HUES48 (cell line): ENCODE measurements around the gene ACYP2.
A peak's percentile ranks its signal among the peaks of the same experiment; 100 is the strongest.
"Not testable (repeated sequence)": the region's sequence is repeated elsewhere in the genome, so short reads cannot be mapped to it uniquely, and the experiment has no call there.

Experiments used
- H3K27ac ChIP-seq: one replicate; pipeline ENCODE4 v1.7.0; 2013; ENCODE audit warnings: low read depth, low read length, inconsistent platforms
- H3K27me3 ChIP-seq: 2 replicates; pipeline ENCODE4 v1.6.1; 2013; ENCODE audit warnings: mild to moderate bottlenecking, low read length; ENCODE audit not compliant: control insufficient read depth, insufficient read depth
- H3K36me3 ChIP-seq: 2 replicates; pipeline ENCODE4 v1.6.1; 2013; ENCODE audit warnings: low read length; ENCODE audit not compliant: control insufficient read depth, insufficient read depth
- H3K4me1 ChIP-seq: 2 replicates; pipeline ENCODE4 v1.6.1; 2013; ENCODE audit warnings: mild to moderate bottlenecking, low read length; ENCODE audit not compliant: control insufficient read depth, insufficient read depth
- H3K4me3 ChIP-seq: 2 replicates; pipeline ENCODE4 v1.5.1; 2013; ENCODE audit warnings: mild to moderate bottlenecking, low read depth, low read length
- H3K9ac ChIP-seq: 2 replicates; pipeline ENCODE4 v1.6.1; 2013; ENCODE audit warnings: mild to moderate bottlenecking, low read depth, low read length, moderate library complexity
- H3K9me3 ChIP-seq: 2 replicates; pipeline ENCODE4 v1.6.1; 2013; ENCODE audit warnings: low read length; ENCODE audit not compliant: control insufficient read depth, insufficient read depth

The ACYP2 gene

GRCh38 chr2:54114936-54115283, 505 bp upstream of the ACYP2 start:
- H3K4me1 ChIP-seq = no peaks in the 10 kb centered on the region
- peak overlapping the region; percentile 98 for H3K27ac ChIP-seq
- H3K9ac ChIP-seq = peak overlapping the region; percentile 98
- H3K9me3 ChIP-seq = peaks cover 15% of the 10 kb centered on the region
- no peaks in the 10 kb centered on the region for H3K27me3 ChIP-seq
- no peaks in the 10 kb centered on the region for H3K36me3 ChIP-seq
- peak overlapping the region; percentile 91 for H3K4me3 ChIP-seq

- H3K4me1 ChIP-seq, H3K27me3 ChIP-seq, H3K9ac ChIP-seq, H3K27ac ChIP-seq, H3K36me3 ChIP-seq: not testable (repeated sequence)
- Histone ChIP-seq H3K9me3 (peaks cover 27% of the 10 kb centered on the region), H3K4me3 (peak overlapping the region; percentile 91)
Measured at GRCh38 chr2:54116598-54116997, 1.2 kb downstream of the ACYP2 start.

GRCh38 chr2:54120950-54121349, 5.5 kb downstream of the ACYP2 start:
- no peaks in the 10 kb centered on the region for H3K27me3 ChIP-seq
- no peaks in the 10 kb centered on the region for H3K36me3 ChIP-seq
- no peak overlapping the region for H3K27ac ChIP-seq
- H3K4me3 ChIP-seq = no peak overlapping the region
- no peaks in the 10 kb centered on the region for H3K4me1 ChIP-seq
- peaks cover 26% of the 10 kb centered on the region for H3K9me3 ChIP-seq
- H3K9ac ChIP-seq = no peak overlapping the region

- H3K4me1 ChIP-seq = no peaks in the 10 kb centered on the region
- no peak overlapping the region for H3K4me3 ChIP-seq
- no peak overlapping the region for H3K27ac ChIP-seq
- peaks cover 16% of the 10 kb centered on the region for H3K9me3 ChIP-seq
- no peak overlapping the region for H3K9ac ChIP-seq
- no peaks in the 10 kb centered on the region for H3K36me3 ChIP-seq
- H3K27me3 ChIP-seq = no peaks in the 10 kb centered on the region
Measured at GRCh38 chr2:54122171-54122935, 6.9 kb downstream of the ACYP2 start.

GRCh38 chr2:54122939-54123338, 7.5 kb downstream of the ACYP2 start:
- no peak overlapping the region for H3K27ac ChIP-seq
- no peak overlapping the region for H3K9ac ChIP-seq
- no peaks in the 10 kb centered on the region for H3K36me3 ChIP-seq

DNA sequence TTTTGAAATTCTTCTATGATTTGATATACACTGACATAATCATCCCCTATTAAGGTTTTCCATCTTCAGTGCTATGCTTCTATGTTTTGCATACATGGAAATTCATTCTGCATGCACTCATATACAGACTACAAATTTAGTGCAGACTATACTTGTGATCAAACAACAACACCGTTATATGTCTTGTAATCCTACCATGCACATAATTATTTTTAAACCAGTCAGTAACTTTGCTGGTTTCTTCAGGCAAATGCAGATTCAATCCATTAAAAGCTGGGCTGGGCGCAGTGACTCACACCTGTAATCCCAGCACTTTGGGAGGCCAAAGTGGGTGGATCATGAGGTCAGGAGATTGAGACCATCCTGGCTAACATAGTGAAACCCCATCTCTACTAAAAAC, 11.8 kb downstream of the ACYP2 start:
- not testable (repeated sequence) for H3K27me3 ChIP-seq, H3K4me3 ChIP-seq, H3K27ac ChIP-seq, H3K4me1 ChIP-seq, H3K36me3 ChIP-seq, H3K9ac ChIP-seq, H3K9me3 ChIP-seq

More at GRCh38 chr2:54122939-54123338, 7.5 kb downstream of the ACYP2 start:
- Histone ChIP-seq H3K4me1 (no peaks in the 10 kb centered on the region), H3K27me3 (no peaks in the 10 kb centered on the region), H3K9me3 (peaks cover 16% of the 10 kb centered on the region), H3K4me3 (no peak overlapping the region)

DNA sequence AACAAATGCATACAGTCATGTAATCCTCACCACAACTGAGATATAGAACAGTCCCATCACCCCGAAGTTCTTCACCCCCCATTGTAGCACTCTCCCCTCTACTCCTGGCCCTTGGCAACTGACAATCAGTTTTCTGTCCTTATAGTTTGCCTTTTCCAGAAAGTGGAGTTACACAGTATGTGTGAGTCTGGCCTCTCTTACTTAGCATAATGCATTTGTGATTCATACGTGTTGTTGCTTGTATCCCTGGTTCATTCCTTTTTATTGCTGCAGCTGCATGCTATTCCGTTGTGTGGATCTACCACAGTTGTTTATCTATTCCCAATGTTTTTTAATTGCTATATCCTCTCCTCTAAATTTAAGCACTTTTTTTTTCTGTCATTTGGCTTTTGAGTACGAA, 17.6 kb downstream of the ACYP2 start:
- H3K27me3 ChIP-seq = no peaks in the 10 kb centered on the region
- H3K4me1 ChIP-seq = no peaks in the 10 kb centered on the region
- no peak overlapping the region for H3K4me3 ChIP-seq
- no peaks in the 10 kb centered on the region for H3K36me3 ChIP-seq
- H3K9me3 ChIP-seq = no peaks in the 10 kb centered on the region
- H3K27ac ChIP-seq = no peak overlapping the region
- no peak overlapping the region for H3K9ac ChIP-seq

DNA sequence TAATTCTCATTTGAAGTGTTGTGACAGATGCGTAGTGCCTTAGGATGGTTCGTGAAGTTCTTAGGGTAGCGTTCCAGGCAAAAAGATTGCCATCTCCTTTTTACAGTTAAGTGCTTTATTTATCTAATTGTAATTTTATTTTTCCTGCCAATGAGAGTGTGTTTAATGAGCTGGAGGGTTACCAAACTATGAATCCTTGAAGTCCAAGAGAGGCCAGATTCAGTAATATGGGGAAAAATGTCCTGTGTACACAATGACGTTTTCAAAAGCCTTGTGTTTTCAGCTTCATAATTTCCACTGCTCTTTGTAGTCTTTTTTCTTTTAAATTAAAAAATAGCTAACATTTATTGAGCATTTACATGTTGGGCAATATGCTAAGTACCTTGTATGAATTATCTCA, 23.8 kb downstream of the ACYP2 start:
- Histone ChIP-seq H3K9me3 (no peaks in the 10 kb centered on the region), H3K9ac (no peak overlapping the region), H3K4me3 (no peak overlapping the region), H3K27ac (no peak overlapping the region), H3K4me1 (no peaks in the 10 kb centered on the region), H3K36me3 (no peaks in the 10 kb centered on the region), H3K27me3 (no peaks in the 10 kb centered on the region)

DNA sequence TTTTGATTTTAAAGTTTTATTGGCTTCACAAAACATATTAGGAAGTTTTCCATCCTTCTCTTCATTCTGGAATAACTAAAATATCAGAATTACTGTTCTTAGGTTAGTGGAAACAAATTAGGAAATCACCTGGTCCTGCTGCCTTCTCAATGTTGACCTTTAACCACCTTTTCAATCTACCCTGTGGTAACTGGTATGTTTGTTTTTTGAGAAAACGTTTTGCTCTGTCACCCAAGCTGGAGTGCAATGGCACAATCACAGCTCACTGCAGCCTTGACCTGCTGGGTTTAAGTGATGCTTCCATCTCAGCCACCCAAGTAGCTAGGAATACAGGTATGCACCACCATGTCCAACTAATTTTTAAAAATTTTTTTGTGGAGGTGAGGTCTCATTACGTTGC, 28.4 kb downstream of the ACYP2 start:
- Histone ChIP-seq H3K4me1 (no peaks in the 10 kb centered on the region), H3K9ac (no peak overlapping the region), H3K27ac (no peak overlapping the region), H3K9me3 (no peaks in the 10 kb centered on the region), H3K36me3 (no peaks in the 10 kb centered on the region), H3K27me3 (no peaks in the 10 kb centered on the region), H3K4me3 (no peak overlapping the region)

GRCh38 chr2:54148391-54148790, 33.0 kb downstream of the ACYP2 start:
- Histone ChIP-seq H3K4me1 (no peaks in the 10 kb centered on the region), H3K4me3 (no peak overlapping the region), H3K27me3 (no peaks in the 10 kb centered on the region), H3K9ac (no peak overlapping the region), H3K27ac (no peak overlapping the region), H3K36me3 (no peaks in the 10 kb centered on the region), H3K9me3 (no peaks in the 10 kb centered on the region; the same call in 1 of the 2 replicates)

GRCh38 chr2:54149638-54150441, 34.4 kb downstream of the ACYP2 start:
- Histone ChIP-seq H3K9me3 (no peaks in the 10 kb centered on the region; the same call in 1 of the 2 replicates), H3K9ac (no peak overlapping the region), H3K36me3 (no peaks in the 10 kb centered on the region), H3K4me1 (no peaks in the 10 kb centered on the region), H3K4me3 (no peak overlapping the region), H3K27me3 (no peaks in the 10 kb centered on the region), H3K27ac (no peak overlapping the region)
